ENCODE measurements around the gene ESPN. TPM values are rescaled to one million over a fixed set of nuclear protein-coding genes. Genes with fewer than 3 reads are reported as not detected.
A peak's percentile ranks its signal among the peaks of the same experiment; 100 is the strongest.

ESPN gene
- total RNA-seq, 1 donor from 2014 or later = 0.68 TPM

GRCh38 chr1:6466751-6467150 lies 42.2 kb downstream of the ESPN start:
- no peak for DNase-seq

GRCh38 chr1:6467224-6467623 lies 42.6 kb downstream of the ESPN start:
- no peak for DNase-seq

DNA sequence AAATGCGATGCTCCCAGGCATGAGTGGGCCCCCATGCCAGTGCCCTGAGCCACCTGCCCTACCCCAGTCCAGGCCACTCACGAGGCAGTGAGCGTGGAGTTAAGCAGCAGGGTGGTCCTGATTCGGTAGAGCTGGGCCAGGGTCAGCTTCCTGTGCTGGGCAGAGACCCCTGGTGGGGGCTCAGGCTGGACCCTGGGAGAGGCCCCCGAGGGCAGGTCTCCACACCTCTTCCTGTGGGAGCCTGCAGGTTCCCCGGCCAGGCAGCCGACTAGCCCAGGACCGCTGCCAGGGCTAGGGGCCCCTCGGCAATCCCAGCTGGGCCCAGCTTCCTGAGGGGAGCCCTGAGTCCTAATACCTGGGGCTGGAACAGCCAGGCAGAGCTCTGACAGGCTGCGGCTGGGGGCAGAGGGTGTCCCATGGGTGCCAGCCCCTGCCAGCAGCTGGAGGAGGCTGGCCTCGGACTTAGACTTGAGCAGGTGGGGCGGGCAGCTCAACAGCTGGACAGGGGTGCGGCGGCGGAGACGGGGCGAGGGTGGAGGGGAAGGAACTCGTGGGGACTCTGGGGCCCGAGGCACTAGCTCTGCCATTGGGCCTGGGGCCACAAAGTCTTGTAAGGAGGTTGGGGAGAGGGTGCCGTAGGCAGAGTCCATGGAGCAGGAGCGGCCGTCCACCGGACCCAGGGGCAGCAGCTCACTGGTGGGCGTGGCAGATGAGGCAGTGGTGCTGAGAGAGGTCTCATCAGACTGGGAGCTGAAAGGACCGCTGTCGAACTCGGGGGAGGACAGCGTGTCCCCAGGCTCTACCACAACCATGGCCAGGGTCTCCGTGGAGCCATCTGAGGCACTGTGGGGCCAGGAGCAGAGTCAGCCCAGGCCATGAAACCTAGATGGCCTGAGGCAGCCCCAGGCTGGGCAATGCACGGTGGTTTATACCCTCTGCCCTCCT lies 43.4 kb downstream of the ESPN start:
- no peak for DNase-seq

DNA sequence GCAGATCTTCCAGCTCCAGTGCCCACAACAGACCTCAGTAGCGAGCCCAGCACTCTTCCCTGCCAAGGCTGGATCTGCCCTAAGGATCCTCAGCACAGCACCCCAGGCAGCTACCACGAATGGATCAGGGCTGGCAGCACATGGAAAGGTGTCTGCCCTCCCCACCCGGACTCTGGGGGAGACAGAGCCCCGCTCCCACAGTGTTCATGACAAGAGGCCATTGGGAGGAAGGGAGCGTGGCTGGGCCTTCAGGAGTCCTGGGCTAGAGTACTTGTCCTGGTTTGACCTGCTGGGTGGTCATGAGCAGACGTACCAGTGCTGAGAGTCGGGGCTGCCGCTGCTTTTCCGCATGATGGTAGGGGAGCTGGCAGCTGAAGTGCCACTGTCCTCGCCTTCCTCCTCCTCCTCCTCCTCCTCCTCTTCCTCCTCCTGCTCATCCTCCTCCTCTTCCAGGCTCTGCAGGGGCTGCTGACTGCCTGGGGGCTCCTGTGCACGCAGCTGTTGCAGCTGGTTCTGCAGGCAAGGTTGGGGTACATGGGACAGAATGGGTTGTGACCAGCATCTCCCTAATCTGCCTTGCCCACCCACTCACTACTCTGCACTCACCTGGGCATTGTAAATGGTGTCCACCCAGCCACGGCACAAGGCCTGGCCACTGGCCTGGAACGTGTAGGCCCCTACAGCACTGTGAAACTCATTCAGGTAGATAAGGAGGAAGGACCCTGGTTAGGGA lies 44.3 kb downstream of the ESPN start:
- DNase-seq = no peak

GRCh38 chr1:6470132-6471085 lies 45.8 kb downstream of the ESPN start:
- DNase-seq = no peak

DNA sequence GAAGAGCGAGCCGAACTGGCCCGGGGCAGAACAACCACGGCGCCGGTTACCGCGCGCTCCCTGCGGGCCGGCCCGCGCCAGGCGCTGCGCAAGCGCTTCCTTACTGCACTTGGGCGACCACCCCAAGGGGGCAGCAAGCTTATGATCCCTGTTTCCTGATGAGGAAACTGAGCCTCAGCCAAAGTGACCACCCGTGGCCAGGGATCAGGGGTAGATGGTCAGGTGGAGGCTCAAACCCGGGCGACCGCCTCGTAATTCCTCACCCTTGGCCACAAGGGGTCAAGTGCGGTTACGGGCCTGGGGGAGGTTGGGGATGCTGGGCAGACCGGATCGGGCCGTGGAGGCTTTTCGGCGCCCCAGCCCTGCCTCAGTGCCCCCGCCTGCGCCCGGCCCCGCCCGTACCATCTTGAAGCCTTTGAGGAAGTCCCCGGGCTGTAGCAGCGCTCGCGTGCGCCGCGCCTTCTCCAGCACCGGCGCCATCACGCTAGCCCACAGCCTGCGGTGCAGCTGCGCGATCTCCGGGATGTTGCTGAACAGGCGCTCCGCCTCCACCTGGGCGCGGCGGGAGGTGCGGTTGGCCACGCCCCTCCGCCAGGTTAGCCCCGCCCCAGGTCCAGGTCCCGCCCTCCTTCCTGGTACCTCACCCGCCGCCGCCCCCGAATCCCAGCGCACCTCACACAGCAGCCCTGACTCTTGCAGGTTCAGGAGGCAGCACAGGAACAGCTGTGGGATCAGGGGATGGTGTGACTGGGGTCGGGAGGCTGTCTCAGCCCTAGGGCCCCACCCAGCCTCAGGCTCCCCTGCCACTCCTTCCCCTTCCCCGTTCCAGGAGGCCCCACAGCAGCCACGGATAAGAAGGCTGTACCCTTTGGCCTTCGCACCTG lies 46.8 kb downstream of the ESPN start:
- no peak for DNase-seq

- no peak for DNase-seq
These were observed 47.4 kb downstream of the ESPN start for GRCh38 chr1:6471970-6472368.

DNA sequence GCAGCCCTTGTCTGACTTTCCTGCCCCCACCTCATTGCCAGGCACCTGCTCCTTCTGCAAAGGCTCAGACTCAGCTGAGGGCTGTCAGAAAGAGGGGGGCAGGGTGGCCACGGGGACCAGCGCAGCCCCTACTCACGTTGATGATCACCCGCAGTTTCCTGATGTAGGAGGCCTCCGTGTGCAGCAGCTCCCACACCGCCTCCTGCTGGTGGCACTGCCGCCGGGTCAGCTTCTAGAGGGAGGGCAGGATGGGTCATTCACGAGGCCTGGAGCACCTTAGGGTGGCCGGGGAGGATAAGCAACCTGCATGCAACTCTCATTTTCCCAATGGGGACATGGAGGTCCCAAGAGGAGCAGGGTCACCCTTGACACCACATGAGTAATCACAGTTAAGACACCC lies 47.8 kb downstream of the ESPN start:
- DNase-seq = no peak

- DNase-seq = no peak
These were observed 48.6 kb downstream of the ESPN start for GRCh38 chr1:6473156-6473555.

GRCh38 chr1:6473974-6474814 lies 49.6 kb downstream of the ESPN start:
- DNase-seq = no peak

DNA sequence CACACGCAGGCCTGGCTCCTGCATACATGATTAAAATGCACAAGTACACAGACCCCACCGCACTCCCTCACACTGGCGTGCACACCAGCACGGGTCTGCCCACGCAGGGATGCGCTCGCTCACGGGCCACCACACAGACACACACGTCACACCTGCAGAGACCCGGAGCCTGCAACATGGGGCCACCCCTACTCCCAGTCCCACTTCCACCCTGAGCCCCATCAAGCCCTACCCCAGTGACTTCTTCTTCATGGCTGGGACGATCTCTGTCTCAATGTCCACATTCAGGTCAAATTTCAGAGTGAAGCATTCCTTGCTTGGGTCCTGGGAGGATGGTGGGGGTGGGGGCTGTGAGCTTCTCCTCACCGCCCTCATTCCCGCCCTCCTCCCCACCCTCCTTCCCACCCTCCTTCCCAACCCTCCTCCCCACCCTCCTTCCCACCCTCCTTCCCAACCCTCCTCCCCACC lies 50.3 kb downstream of the ESPN start:
- DNase-seq = no peak

- DNase-seq = peak; percentile 66
These were observed 51.0 kb downstream of the ESPN start for GRCh38 chr1:6475381-6476133.

DNA sequence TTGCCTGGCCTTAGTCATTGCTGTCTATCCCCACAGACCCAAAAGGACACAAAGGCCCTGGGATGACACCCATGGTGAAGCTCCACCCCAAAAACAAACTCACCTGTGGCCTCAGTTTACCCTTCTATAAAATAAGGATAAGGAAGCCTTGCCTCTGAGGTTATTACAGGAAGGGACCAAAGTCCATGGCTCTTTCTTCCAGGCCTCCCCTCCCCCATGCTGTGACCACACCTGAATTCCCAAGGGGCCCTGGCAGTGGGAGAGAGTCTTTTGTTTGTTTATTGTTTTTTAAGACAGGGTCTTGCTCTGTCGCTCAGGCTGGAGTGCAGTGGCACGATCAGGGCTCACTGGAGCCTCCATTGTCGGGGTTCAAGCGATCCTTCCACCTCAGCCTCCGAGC lies 51.9 kb downstream of the ESPN start:
- DNase-seq = no peak

DNA sequence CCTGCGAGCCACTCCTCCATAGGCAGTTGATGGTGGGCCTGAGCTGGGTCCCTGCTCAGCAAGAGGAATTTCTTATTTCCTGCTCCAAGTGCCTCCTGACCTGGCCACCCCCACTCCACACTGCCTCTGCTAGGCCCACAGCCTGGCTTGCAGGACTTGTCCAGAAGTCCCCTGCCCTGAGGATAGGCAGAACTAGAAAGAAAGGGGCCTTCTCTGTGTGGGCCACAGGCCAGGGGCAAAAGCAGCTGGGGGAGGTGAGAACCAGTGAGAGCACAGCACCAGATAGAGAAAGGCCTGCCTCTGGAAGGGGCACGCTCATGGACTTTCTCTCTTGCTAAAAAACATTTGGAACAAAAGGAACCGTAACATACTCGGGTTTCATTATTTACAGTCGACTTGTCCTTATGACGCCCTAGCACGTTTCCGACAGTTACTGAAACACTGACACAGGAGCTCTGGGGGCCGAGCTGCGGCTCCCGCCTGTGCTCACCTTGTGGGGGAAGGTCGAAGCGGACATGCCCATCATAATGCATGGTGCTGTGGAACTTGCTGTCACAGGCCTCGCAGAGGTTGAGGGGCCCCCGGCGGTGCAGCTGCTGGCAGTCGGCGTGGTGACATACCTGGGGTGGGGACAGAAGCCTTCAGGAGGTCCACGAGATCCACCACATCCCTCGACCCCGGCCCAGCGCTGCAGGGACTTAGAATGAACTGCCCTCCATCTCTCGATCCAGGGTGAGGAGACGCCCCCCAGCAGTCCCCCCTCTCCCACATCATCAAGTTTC lies 52.7 kb downstream of the ESPN start:
- DNase-seq = no peak

DNA sequence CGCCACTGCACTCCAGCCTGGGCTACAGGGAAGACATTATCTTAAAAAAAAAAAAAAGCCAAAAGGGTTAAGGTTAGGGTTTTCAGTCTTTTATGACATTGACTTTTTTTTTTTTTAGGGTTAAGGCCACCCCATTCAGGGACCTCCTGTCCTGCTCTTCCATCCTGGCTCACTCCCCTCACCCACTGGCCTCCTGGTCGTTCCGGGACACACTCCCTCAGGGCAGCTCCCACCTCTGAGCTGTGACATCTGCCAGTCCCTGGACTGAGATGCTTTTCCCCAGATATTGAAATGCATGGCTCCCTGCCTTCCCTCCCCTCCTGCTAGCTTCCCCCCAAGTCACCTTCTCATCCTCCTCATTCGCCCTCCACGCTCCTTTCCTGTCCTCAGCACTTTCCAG lies 57.2 kb downstream of the ESPN start:
- no peak for DNase-seq

DNA sequence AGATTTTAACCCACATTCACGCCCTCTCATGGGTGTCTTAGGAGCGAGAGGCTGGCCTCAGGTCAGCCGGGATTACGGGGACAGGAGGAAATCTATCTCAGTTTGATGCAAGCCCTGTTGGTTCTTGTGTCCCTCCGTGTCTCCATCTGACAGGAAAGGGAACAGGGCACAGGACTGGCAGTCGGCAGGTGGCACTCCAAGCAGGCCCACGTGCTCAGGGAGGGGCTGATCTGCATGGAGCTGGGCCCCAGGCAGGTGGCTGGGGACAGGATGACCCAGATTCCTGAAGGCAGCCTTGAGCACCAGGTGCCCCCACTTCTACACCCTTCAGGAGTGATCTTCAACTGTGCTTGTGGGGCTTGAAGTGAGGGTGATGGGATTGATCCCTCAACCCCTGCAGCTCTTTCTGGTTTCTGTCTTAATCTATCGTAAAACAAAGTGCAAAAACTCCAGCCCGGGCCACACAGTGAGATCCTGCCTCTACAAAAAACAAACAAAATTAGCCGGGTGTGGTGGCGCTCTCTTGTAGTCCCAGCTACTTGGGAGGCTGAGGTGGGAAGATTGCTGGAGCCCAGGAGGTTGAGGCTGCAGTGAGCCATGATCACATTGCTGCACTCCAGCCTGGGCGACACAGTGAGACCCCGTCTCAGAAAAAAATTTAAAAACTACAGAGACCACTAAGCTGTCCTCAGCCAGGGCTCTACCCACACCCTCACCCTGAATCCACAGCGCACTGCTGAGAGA lies 58.6 kb downstream of the ESPN start:
- DNase-seq = no peak

GRCh38 chr1:6483761-6484117 lies 59.2 kb downstream of the ESPN start:
- no peak for DNase-seq

DNA sequence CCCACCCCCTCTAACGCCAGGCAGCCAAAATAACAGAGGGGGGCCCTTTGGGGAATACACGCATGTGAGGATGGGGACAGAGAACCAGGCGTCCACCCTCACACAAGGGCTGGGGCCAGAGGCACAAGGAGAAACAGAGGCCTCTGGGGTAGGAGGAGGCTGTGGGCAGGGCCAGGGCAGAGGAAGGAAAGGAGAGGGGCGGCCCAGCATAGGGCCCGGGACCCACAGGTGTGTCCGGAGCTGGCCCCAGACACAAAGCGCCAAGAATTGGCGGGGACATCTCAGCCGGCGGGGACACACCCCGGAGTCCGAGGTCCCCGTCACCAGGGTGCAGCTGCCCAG lies 60.2 kb downstream of the ESPN start:
- peak; percentile 63 for DNase-seq
